Activated CD8-positive, alpha-beta T cell treated with anti-CD3 and anti-CD28 coated beads, Interleukin-2, amount 10 ng/mL, durations not matched to agents 7 days and 5 days (primary cell): ENCODE results near the gene NSMF. TPM values are rescaled to one million over a fixed set of nuclear protein-coding genes. Genes with fewer than 3 reads are reported as not detected.

ENCODE experiments used
- ATAC-seq: fragments of 150-1000 bp; cut with Tn5 transposase; one replicate; pipeline ENCODE4 v1.10.0; 2021; ENCODE audit warnings: moderate library complexity
- CTCF ChIA-PET: fragments of 350-600 bp; sonication (Branson Sonifier 250); formaldehyde crosslinking; loops from one replicate; lab custom pipeline; 2021; ENCODE audit warnings: antibody characterized with exemption; lab: Charles Lee
- POLR2A ChIA-PET: fragments of 350-600 bp; sonication (Branson Sonifier 250); formaldehyde crosslinking; loops from one replicate; lab custom pipeline; 2021; ENCODE audit warnings: antibody characterized with exemption; lab: Charles Lee
- DNase-seq: peaks from one replicate; pipeline ENCODE4 v3.0.0-alpha.2; 2020
- H3K27ac Mint-ChIP-seq: one replicate; pipeline ENCODE4 v1.8.0; 2021; ENCODE audit warnings: mild to moderate bottlenecking, mixed read lengths
- H3K27me3 Mint-ChIP-seq: one replicate; pipeline ENCODE4 v1.8.0; 2021; ENCODE audit warnings: low read depth, mixed read lengths
- H3K36me3 Mint-ChIP-seq: one replicate; pipeline ENCODE4 v1.8.0; 2021; ENCODE audit warnings: low read depth, mixed read lengths
- H3K4me1 Mint-ChIP-seq: one replicate; pipeline ENCODE4 v1.8.0; 2021; ENCODE audit warnings: low read depth, mixed read lengths
- H3K4me3 Mint-ChIP-seq: one replicate; pipeline ENCODE4 v1.8.0; 2021; ENCODE audit warnings: mild to moderate bottlenecking, mixed read lengths
- H3K9me3 Mint-ChIP-seq: one replicate; pipeline ENCODE4 v1.8.0; 2022; ENCODE audit warnings: mixed read lengths; ENCODE audit not compliant: insufficient read depth
- total RNA-seq, 2 experiments: library from RNA; stranded (reverse); gene quantifications; one replicate each; pipeline ENCODE4 v1.2.3, GENCODE V29; 2021

The NSMF gene, protein sequence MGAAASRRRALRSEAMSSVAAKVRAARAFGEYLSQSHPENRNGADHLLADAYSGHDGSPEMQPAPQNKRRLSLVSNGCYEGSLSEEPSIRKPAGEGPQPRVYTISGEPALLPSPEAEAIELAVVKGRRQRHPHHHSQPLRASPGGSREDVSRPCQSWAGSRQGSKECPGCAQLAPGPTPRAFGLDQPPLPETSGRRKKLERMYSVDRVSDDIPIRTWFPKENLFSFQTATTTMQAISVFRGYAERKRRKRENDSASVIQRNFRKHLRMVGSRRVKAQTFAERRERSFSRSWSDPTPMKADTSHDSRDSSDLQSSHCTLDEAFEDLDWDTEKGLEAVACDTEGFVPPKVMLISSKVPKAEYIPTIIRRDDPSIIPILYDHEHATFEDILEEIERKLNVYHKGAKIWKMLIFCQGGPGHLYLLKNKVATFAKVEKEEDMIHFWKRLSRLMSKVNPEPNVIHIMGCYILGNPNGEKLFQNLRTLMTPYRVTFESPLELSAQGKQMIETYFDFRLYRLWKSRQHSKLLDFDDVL
- total RNA-seq = 10 to 100 TPM; 55.0 to 59.0 TPM

DNA sequence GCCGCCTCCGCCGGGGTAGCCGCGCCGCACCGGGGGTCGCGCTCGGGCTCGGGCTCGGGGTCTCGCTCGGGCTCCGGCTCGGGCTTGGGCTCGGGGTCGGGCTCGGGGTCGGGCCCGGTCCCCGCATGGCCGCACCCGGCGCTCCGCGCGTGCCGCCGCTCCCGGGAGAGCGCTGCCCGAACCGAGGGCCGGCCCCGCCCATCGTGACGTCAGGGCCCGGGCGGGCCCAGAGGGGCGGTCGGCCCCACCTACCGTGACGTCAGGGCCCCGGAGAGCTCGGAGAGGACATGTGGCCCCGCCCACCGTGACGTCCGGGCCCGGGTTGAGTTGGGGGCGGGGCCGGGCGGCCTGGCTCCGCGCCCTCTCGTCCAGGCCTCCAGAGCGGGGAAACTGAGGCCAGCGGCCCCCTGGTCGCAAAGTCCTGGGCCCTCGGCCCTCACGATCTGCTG lies at the start of gene NSMF:
Gene NSMF, minus strand, starts transcription at position 183 of the 449 bp plus-strand sequence. CDS start 232 bp downstream, outside the sequence.
- ChIA-PET POLR2A (interaction anchor here (0.9 to 1.0 kb wide), 2 partner anchors 36 to 46 kb away, joined by 3 to 7 read pairs; partner anchors contain the start of genes EXD3 and NOXA1), CTCF (interaction anchor here (0.7 to 1.0 kb wide), 2 partner anchors 36 to 198 kb away, joined by 3 to 6 read pairs; partner anchors contain the start of genes EXD3 and NOXA1)
- Mint-ChIP-seq H3K4me1 (peaks cover 38% of the 10 kb centered on the region), H3K27ac (peak within 1 kb of the TSS; percentile 89), H3K27me3 (no peaks in the 10 kb centered on the region), H3K36me3 (peaks cover 18% of the 10 kb centered on the region), H3K9me3 (no peaks in the 10 kb centered on the region), H3K4me3 (peak within 1 kb of the TSS; percentile 55)
- ATAC-seq (peak; percentile 68), DNase-seq (peak; percentile 94)

DNA sequence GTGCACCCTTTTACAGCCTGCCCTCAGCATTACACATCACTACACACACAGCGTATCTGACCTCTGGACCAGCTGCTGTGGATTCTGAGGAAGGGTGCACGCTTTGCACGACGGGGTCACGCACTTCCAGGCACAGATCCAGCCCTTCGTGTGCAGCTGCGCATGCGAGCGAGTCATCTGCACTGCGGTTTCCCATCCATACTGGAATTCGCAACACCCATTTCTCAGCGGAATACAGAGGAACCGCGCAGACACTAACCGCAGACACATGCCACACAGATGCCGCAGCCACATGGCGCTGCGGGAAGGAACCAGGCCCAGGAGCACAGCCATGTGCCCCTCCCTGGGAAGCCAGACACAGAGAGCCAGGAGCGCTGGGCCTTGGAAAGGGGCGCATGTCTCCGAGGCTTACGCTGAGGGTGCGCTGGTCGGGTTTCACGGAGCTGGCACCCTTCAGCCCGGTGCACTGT lies 47.6 kb upstream of the NSMF start:
- ATAC-seq = no peak
- Mint-ChIP-seq H3K9me3 (peaks cover 5% of the 10 kb centered on the region), H3K27me3 (no peaks in the 10 kb centered on the region), H3K4me1 (peaks cover 4% of the 10 kb centered on the region), H3K27ac (no peak overlapping the region), H3K4me3 (no peak overlapping the region), H3K36me3 (peaks cover 5% of the 10 kb centered on the region)
- DNase-seq = no peak
- ChIA-PET CTCF (no interaction called here), POLR2A (no interaction called here)

DNA sequence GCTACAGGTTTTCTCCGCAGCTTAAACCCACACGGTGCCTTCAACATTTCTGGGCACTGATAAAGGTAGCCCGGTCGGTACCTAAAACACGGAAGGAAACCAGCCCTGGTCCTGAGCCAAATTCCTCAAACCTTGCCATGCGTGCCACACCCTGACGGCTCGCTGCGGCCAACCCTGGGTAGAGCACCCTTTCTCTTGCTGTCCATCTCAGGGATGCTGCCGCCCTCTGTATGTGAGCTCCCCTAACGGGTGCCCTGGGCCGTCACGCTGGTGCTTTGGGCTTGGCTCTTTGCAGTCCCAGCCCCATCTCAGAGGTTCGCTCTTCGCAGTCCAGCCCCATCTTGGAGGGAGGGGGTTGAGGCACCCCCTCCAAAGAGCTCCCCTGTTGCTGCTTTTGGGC lies 47.1 kb upstream of the NSMF start:
- no peak for DNase-seq
- no peak overlapping the region for H3K27ac Mint-ChIP-seq
- H3K36me3 Mint-ChIP-seq = peaks cover 8% of the 10 kb centered on the region
- no peak for ATAC-seq
- ChIA-PET POLR2A (no interaction called here), CTCF (no interaction called here)
- no peak overlapping the region for H3K4me3 Mint-ChIP-seq
- peaks cover 5% of the 10 kb centered on the region for H3K9me3 Mint-ChIP-seq
- H3K4me1 Mint-ChIP-seq = peaks cover 4% of the 10 kb centered on the region
- no peaks in the 10 kb centered on the region for H3K27me3 Mint-ChIP-seq

DNA sequence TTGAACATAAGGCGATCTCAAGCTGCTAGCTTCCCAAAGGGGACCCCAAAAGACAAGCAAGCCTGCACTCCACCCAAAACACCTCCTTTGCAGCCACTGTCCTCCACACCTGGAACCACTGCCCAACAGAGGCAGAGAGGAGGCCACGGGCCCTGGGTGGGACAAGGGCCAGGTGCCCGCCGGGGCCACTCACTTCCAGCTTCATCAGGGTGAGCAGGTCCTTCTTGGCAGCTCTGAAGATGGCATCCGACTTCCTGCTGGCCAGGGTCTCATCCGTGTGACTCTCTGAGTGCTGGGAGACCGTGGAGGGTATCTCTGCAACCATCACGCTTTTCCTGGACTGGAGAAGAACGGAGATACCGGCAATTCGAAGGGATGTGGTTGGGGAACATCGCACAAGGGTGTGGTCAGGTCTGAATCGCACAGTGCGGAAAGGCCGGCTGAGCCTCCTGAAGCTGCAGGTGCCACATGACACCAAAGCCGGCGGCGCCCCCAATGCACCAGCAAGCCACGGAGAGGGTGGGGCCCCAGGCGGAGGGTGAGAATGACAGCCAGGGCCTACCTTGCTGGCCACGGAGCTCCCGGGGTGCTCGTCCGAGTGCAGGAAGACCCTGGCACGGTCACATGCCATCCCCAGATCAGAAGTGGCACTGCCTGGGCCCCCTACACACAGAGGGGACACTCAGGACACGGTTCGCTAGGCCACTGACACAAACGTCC lies 46.4 kb upstream of the NSMF start:
- Mint-ChIP-seq H3K36me3 (peaks cover 8% of the 10 kb centered on the region), H3K27ac (no peak overlapping the region), H3K4me1 (peaks cover 4% of the 10 kb centered on the region), H3K27me3 (no peaks in the 10 kb centered on the region), H3K9me3 (peaks cover 5% of the 10 kb centered on the region), H3K4me3 (no peak overlapping the region)
- ATAC-seq (no peak), DNase-seq (no peak)
- ChIA-PET CTCF (interaction anchor here (1.0 kb wide), 1 partner anchor 22 kb away, joined by 3 read pairs; no protein-coding TSS in a partner anchor), POLR2A (no interaction called here)

DNA sequence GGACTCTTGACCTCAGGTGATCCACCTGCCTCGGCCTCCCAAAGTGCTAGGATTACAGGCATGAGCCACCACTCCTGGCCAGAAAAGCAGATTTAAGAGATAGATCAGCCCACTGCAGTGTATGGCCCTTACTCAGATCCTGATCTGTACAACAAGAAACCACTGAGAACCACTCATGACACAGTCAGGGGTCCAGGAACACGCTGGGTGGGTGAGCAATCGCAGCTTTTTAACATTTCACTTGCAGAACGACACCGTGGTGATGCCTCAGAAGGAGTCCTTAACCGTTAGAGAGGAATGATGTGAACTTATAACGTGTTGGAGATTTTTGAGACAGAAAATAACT lies 45.3 kb upstream of the NSMF start:
- no peaks in the 10 kb centered on the region for H3K27me3 Mint-ChIP-seq
- peaks cover 5% of the 10 kb centered on the region for H3K9me3 Mint-ChIP-seq
- CTCF ChIA-PET = no interaction called here
- H3K4me3 Mint-ChIP-seq = no peak overlapping the region
- ATAC-seq = peak; percentile 30
- POLR2A ChIA-PET = no interaction called here
- no peak overlapping the region for H3K27ac Mint-ChIP-seq
- no peak for DNase-seq
- peaks cover 4% of the 10 kb centered on the region for H3K4me1 Mint-ChIP-seq
- H3K36me3 Mint-ChIP-seq = peaks cover 8% of the 10 kb centered on the region

DNA sequence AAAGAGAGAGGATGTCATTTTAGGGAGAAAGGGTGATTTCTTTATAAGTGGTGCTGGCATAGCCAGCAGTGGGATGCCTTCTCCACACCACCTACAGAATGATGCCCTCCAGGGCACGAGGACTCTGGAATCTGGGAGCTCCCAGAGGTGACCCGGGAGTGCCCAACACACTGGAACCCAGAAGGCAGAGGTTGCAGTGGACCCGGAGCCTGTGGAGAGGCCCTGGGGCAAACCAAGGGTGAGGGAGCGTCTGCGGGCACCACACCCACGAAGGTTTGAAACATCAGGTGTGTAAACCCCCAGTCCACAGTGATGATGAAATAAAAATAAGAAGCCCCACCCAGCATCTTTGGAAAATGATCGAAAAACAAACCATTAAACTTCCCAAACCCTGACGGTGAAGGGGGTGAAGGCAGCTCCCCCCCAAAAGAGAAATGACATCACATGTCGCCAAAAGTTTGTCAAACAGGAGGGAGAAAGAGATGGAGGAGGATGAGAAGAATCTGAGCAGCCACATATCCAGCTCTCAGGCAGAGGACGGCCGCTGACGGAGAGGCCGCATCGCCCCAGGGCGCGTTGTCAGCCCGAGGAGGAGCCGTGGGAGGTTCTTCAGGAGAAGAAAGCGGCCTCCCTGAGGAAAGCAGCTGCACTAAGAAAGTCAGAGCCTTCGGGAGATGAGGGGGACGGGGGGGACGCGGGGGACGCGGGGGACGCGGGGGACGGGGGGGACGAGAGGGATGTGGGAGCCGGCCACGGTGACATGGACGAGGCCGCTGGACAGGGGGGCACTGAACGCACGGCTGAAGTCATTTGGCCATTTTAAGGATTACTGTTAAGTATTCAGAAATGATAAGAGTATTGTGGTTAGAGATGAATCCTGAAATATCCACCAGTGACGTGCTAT lies 43.1 kb upstream of the NSMF start:
- peak overlapping the region; percentile 57 for H3K27ac Mint-ChIP-seq
- DNase-seq (no peak), ATAC-seq (no peak)
- ChIA-PET POLR2A (no interaction called here), CTCF (no interaction called here)
- peaks cover 5% of the 10 kb centered on the region for H3K9me3 Mint-ChIP-seq
- peaks cover 4% of the 10 kb centered on the region for H3K4me1 Mint-ChIP-seq
- peaks cover 8% of the 10 kb centered on the region for H3K36me3 Mint-ChIP-seq
- H3K27me3 Mint-ChIP-seq = no peaks in the 10 kb centered on the region
- peak overlapping the region; percentile 48 for H3K4me3 Mint-ChIP-seq

DNA sequence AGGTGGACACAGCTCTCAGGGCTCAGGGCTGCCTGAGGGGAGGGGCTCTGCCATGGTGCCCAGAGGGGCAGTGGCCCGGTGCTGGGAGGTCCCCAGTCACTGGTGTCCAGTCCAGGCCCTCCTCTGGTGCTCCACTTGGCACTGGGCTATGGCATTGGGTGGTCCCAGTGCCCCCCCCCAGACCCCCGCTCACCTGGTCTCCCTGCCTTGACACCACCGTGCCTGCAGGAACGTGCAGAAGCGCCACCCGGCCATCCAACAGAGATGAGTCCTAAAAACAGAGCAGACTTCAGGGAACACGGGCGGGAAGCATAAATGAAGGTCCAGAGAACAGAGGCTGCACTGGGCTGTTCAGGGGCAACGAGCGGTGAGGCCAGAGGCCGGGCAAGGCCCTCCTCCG lies 42.3 kb upstream of the NSMF start:
- POLR2A ChIA-PET = no interaction called here
- CTCF ChIA-PET = no interaction called here
- ATAC-seq (no peak), DNase-seq (no peak)
- H3K4me3 Mint-ChIP-seq = no peak overlapping the region
- H3K4me1 Mint-ChIP-seq = peaks cover 4% of the 10 kb centered on the region
- peak overlapping the region; percentile 27 for H3K27ac Mint-ChIP-seq
- no peaks in the 10 kb centered on the region for H3K27me3 Mint-ChIP-seq
- peaks cover 8% of the 10 kb centered on the region for H3K36me3 Mint-ChIP-seq
- H3K9me3 Mint-ChIP-seq = peaks cover 5% of the 10 kb centered on the region

DNA sequence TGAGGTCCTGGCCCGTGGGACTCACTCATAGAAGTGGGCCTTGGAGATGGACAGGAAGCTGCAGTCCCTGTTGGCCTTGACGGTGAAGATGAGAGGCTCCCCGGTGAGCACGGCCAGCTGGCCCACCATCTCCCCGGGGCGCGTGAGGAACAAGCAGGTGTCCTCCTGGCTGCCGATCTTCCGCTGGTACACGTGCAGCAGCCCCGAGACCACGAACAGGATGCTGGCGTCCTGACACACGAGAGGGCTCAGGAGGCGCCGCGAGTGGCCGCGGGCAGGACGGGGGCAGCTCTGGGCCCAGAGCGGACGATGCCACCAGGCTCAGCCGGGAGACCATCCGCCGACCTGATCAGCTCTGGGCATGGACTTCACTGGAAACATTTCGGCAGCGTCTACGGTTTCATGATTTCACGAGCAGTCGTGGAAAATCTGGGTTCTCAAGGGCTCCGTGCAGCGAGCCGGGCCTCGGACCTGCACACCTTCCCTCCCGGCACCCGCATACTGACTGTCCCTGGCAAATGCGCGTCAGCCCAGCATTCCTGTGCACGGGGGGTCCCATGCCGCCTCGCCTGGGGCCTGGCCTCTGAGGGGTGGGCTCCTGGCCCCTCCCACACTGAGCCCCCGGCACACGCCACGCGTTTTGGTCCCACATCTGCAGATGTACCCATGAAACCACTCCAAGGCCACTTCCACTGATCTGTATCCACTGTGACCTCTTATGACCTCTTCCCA lies 41.7 kb upstream of the NSMF start:
- Mint-ChIP-seq H3K4me3 (no peak overlapping the region), H3K27me3 (no peaks in the 10 kb centered on the region), H3K36me3 (peaks cover 8% of the 10 kb centered on the region), H3K9me3 (peaks cover 5% of the 10 kb centered on the region), H3K27ac (no peak overlapping the region), H3K4me1 (peaks cover 4% of the 10 kb centered on the region)
- no peak for DNase-seq
- ChIA-PET CTCF (no interaction called here), POLR2A (no interaction called here)
- no peak for ATAC-seq

DNA sequence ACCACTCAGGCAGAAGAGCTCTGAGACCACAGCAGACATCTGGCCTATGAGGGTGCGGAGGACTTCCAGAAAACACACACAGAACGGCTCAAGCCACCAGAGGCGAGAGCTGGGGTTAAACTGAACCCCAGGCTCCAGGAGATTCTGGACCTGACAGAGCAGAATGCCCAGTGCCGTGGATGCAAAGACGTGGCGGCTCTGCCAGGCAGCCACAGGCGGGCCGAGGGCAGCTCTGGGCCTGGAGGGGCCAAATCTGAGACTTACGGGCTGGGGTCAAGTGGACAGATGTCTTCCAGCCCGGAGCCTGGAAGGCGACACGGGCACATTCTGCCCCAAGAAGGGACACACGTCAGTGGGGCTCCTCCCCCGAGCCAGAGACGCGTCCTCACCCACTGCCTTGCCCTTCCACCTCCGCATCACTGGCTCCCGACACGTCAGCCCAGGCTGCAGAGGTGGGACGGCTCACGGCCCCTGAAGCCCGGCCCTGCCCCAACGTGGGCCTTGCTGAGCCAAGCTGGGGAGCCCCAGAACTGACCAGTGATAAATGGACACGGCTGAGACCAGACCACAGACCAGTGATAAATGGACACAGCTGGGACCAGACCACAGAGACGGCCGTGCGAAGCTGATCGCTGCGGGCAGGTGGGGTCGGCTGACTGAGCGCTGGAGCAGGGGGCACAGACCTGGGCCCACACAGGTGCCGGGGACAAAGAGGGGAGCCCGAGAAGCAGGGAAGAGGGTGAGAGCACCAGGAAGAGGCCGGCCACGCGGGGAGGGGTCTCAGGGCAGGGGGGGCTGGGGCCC lies 40.9 kb upstream of the NSMF start:
- Mint-ChIP-seq H3K4me3 (no peak overlapping the region), H3K4me1 (peaks cover 4% of the 10 kb centered on the region), H3K27ac (no peak overlapping the region), H3K36me3 (peaks cover 8% of the 10 kb centered on the region), H3K9me3 (peaks cover 5% of the 10 kb centered on the region), H3K27me3 (no peaks in the 10 kb centered on the region)
- CTCF ChIA-PET = no interaction called here
- ATAC-seq (no peak), DNase-seq (no peak)
- POLR2A ChIA-PET = no interaction called here

DNA sequence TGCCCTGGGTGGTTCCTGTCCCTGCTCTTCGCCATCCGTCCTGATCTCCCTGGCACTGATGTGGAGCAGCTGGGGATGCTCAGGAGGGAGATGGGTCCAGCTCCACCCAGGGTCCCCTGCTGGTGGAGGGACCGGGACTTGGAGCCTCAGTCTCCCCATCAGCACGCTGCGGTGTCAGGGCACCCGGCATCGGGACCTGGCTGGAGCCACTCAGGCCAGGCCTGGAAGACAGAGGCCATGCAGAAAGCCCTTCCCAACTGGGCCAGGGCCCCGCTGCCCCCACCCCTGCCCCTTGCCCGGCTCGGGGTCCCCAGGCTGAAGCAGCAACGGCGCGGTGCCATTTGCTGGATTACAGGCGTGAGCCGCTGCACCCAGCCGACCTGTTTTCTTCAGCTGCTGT lies 40.3 kb upstream of the NSMF start:
- Mint-ChIP-seq H3K27ac (no peak overlapping the region), H3K9me3 (peaks cover 5% of the 10 kb centered on the region), H3K4me3 (no peak overlapping the region), H3K27me3 (no peaks in the 10 kb centered on the region), H3K4me1 (peaks cover 4% of the 10 kb centered on the region), H3K36me3 (peaks cover 8% of the 10 kb centered on the region)
- ATAC-seq = no peak
- no peak for DNase-seq
- ChIA-PET POLR2A (no interaction called here), CTCF (no interaction called here)
